ENCODE results near the gene ZNF618. TPM values are rescaled to one million over a fixed set of nuclear protein-coding genes. Genes with fewer than 3 reads are reported as not detected.

ZNF618 gene
- polyA plus RNA-seq, 6 donors from 2014 or later = 1.00 to 3.2 (median 2.2) TPM

- DNase-seq = no peak
- Mint-ChIP-seq H3K27ac (no peak overlapping the region), H3K4me1 (peaks cover 0 to 10% (median 0%) of the 10 kb centered on the region in 3 donors), H3K36me3 (peaks cover 5 to 8% of the 10 kb centered on the region in 2 donors), H3K9me3 (no peaks in the 10 kb centered on the region), H3K27me3 (no peaks in the 10 kb centered on the region), H3K4me3 (no peak overlapping the region)
- ATAC-seq (ENCODE audit: low read depth in 2 of 2) = no peak
Measured at GRCh38 chr9:114053246-114054005, 177.3 kb downstream of the ZNF618 start.

DNA sequence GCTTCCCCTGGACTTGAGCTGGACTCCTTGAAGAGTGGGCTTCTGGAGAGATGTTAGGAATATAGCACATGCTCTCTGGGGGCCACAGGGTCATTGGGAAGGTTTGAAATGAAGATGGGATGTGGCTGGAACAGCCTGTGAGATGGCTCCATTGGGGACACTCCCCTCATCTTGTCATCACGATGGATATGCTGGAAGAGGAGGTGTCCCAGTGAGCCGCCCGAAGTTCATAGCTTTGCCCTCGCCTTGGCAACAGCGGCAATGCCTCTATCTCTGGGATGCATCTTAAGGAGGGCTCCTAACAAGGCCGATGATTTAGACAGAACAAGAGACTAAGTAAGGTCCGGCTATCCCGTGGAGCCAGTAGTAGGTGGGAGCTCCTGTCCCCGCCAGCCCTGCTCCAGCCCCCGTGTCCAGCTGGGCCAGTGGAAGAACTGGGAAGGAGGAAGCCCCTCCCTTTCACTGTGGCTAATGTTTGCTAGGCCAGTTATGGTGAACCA is 178.1 kb downstream of the ZNF618 start:
- DNase-seq (no peak), ATAC-seq (ENCODE audit: low read depth in 2 of 2) (no peak)
- H3K27me3 Mint-ChIP-seq = no peaks in the 10 kb centered on the region
- no peak overlapping the region for H3K4me3 Mint-ChIP-seq
- H3K36me3 Mint-ChIP-seq = peaks cover 4 to 8% of the 10 kb centered on the region in 2 donors
- peaks cover 0 to 12% (median 7%) of the 10 kb centered on the region in 3 donors for H3K4me1 Mint-ChIP-seq
- no peaks in the 10 kb centered on the region for H3K9me3 Mint-ChIP-seq
- no peak overlapping the region for H3K27ac Mint-ChIP-seq

DNA sequence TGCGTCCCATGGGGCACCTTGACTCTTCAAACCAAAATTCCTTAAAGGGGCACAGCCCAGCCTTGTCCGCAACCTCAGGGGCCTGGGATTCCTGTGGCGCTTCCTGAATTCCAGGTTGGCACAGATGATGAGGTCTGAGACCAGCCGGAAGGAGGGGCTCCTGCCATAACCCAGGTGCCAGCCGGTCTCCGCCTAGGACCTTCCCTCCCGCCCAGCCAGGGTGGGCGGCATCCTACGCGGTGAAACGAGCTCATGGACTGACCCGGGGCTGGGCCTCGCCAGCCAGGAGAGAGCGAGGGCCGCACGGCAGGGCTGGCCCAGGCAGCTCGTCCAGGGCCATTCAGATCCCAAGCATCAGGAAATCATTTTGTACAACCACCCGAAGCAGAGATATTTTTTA is 179.0 kb downstream of the ZNF618 start:
- Mint-ChIP-seq H3K27ac (no peak overlapping the region), H3K36me3 (peaks cover under 1 to 3% of the 10 kb centered on the region in 2 donors), H3K4me1 (peaks cover 5 to 17% (median 15%) of the 10 kb centered on the region in 3 donors), H3K4me3 (no peak overlapping the region), H3K9me3 (no peaks in the 10 kb centered on the region), H3K27me3 (no peaks in the 10 kb centered on the region)
- ATAC-seq (ENCODE audit: low read depth in 2 of 2) (no peak), DNase-seq (no peak)

GRCh38 chr9:114055894-114056293 is 179.8 kb downstream of the ZNF618 start:
- Mint-ChIP-seq H3K4me3 (no peak overlapping the region), H3K27ac (peak overlapping the region in 1 of 6 donors; percentile 29), H3K36me3 (no peaks in the 10 kb centered on the region), H3K4me1 (peaks cover 10 to 21% (median 17%) of the 10 kb centered on the region in 3 donors), H3K9me3 (no peaks in the 10 kb centered on the region), H3K27me3 (no peaks in the 10 kb centered on the region)
- no peak for ATAC-seq (ENCODE audit: low read depth in 2 of 2)
- DNase-seq = no peak

DNA sequence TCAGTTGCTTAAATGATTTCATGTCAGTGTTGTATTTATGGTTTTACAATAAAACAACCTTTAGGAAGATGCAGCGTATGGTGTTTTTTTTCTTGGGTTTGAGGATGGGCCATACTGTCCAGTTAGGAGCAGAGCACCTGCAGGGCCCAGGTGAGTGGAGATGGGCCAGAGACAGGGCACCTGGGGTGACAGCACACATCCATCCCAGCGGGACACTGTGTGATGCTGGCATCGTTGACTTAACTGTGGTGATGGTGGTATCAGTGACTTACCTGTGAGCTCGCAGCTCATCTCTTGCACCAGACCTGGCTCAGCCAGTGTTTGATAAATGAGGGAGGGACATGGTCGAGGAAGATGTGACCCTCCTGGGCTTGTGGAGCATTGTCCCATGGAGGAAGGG is 180.4 kb downstream of the ZNF618 start:
- H3K27me3 Mint-ChIP-seq = no peaks in the 10 kb centered on the region
- peak overlapping the region in 2 of 6 donors; percentile 34 to 48 for H3K27ac Mint-ChIP-seq
- no peak overlapping the region for H3K4me3 Mint-ChIP-seq
- peaks cover 10 to 22% (median 17%) of the 10 kb centered on the region in 3 donors for H3K4me1 Mint-ChIP-seq
- no peaks in the 10 kb centered on the region for H3K9me3 Mint-ChIP-seq
- H3K36me3 Mint-ChIP-seq = no peaks in the 10 kb centered on the region
- DNase-seq (no peak), ATAC-seq (ENCODE audit: low read depth in 2 of 2) (no peak)

DNA sequence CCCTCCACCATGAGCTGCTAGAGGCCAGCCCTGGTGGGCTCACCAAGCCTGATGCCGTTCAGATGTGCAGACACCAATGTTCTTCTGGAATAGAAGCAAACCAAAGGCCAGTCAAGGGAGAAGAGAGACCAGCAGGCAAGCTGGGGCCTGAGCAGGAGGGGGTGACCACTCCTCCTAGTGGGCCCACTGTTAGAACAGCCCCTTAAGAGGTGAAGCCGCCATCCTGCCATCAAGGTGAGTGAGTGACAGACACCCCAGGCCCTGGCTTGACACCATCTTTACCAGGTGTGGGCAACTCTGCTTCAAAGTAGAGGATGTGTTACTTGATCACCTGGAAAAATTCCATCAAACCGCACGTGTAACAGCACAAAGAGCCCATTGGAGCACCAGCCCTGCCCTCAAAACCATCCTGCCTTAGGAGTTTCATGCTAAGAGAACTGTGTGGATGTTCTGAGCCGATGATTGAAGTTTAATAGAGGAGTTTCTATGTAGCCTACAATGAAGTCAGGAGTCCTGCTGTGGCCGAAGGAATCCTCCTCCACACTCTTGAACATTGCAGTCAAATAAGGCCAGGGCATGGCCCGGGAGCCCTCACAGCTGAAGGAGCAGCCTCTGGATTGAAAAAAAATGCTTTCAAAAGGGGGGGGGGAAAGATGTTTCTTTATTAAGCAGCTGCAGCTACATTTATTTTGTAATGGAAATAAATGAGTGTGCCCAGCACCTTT is 181.2 kb downstream of the ZNF618 start:
- H3K36me3 Mint-ChIP-seq = no peaks in the 10 kb centered on the region
- H3K4me1 Mint-ChIP-seq = peaks cover 10 to 26% (median 17%) of the 10 kb centered on the region in 3 donors
- DNase-seq = no peak
- peaks cover 0 to 7% (median 0%) of the 10 kb centered on the region in 3 donors for H3K27me3 Mint-ChIP-seq
- peak overlapping the region in 1 of 6 donors; percentile 89 for H3K27ac Mint-ChIP-seq
- ATAC-seq (ENCODE audit: low read depth in 2 of 2) = no peak
- peaks cover 0 to 2% (median 0%) of the 10 kb centered on the region in 7 donors for H3K9me3 Mint-ChIP-seq
- peak overlapping the region in 1 of 8 donors; percentile 2 for H3K4me3 Mint-ChIP-seq

DNA sequence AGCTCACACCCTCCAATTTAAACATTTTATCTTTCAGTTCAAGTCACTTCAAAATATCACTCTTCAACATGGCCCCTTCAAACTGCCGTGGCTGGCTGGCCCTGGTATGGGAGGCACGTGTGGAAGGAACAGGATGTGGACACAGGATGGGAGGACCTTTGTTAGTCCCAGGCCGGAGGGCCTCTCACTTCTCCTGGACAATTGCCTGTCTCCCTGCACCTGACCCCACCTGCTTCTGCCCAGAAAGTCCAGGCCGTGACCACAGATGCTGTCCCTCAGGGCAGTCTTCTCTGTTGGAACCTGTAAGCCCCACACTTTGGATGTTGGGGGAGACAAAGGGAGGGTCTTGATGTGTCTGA is 182.6 kb downstream of the ZNF618 start:
- peaks cover 0 to 2% (median 0%) of the 10 kb centered on the region in 7 donors for H3K9me3 Mint-ChIP-seq
- peaks cover 10 to 26% (median 17%) of the 10 kb centered on the region in 3 donors for H3K4me1 Mint-ChIP-seq
- H3K27me3 Mint-ChIP-seq = peaks cover 0 to 7% (median 3%) of the 10 kb centered on the region in 3 donors
- no peak for DNase-seq
- peaks cover 0 to 4% of the 10 kb centered on the region in 2 donors for H3K36me3 Mint-ChIP-seq
- no peak for ATAC-seq (ENCODE audit: low read depth in 2 of 2)
- no peak overlapping the region for H3K4me3 Mint-ChIP-seq
- peak overlapping the region in 1 of 6 donors; percentile 72 for H3K27ac Mint-ChIP-seq

DNA sequence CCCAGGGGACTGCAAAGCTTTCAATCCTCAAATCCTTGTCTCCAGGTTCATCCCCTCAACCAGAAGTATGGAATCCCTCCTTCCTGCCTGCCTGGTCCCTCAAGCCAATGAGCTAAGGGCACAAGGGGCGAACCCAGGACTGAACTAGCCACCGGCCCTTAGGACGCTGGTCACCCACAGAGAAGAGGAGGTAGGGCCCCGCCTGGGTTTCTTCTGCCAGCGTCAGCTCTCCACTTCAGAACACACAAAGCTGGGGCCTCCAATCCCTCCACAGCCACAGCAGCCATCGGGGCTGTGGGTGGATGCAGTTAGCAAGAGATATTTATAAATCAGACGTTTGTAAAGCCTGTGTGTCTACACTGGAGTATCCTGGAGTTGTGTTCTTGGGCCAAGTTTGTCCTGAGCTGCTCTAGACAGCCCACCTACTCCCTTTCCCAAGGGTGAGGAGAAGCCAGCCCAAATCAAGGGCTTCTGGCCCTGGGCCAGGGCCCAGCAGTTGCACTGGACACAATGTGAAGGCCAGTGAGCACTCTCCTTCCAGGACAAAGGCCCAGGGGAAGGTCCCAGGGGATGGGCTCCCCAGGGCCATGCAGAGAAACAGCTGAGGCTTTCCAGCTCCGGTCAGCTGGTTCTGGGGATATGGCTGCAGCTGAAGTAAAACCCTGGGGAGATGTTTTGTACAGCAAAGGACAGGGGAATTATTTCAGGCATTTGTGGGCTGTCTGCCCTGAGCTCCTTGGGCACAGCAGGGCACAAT is 183.1 kb downstream of the ZNF618 start:
- H3K4me3 Mint-ChIP-seq = no peak overlapping the region
- peaks cover 0 to 4% of the 10 kb centered on the region in 2 donors for H3K36me3 Mint-ChIP-seq
- peaks cover 0 to 7% (median 5%) of the 10 kb centered on the region in 3 donors for H3K27me3 Mint-ChIP-seq
- DNase-seq = no peak
- peaks cover 0 to 2% (median 0%) of the 10 kb centered on the region in 7 donors for H3K9me3 Mint-ChIP-seq
- H3K4me1 Mint-ChIP-seq = peaks cover 10 to 26% (median 17%) of the 10 kb centered on the region in 3 donors
- peak overlapping the region in 2 of 6 donors; percentile 8 to 79 for H3K27ac Mint-ChIP-seq
- no peak for ATAC-seq (ENCODE audit: low read depth in 2 of 2)

- H3K27ac Mint-ChIP-seq = peak overlapping the region in 1 of 6 donors; percentile 78
- H3K9me3 Mint-ChIP-seq = peaks cover 0 to 2% (median 0%) of the 10 kb centered on the region in 7 donors
- no peak for DNase-seq
- peaks cover 0 to 4% of the 10 kb centered on the region in 2 donors for H3K36me3 Mint-ChIP-seq
- no peak for ATAC-seq (ENCODE audit: low read depth in 2 of 2)
- peaks cover 10 to 26% (median 17%) of the 10 kb centered on the region in 3 donors for H3K4me1 Mint-ChIP-seq
- H3K27me3 Mint-ChIP-seq = peaks cover 0 to 7% (median 5%) of the 10 kb centered on the region in 3 donors
- H3K4me3 Mint-ChIP-seq = no peak overlapping the region
Measured at GRCh38 chr9:114060070-114060469, 184.0 kb downstream of the ZNF618 start.

- Mint-ChIP-seq H3K9me3 (peaks cover 0 to 2% (median 0%) of the 10 kb centered on the region in 7 donors), H3K27ac (no peak overlapping the region), H3K4me1 (peaks cover 10 to 26% (median 17%) of the 10 kb centered on the region in 3 donors), H3K36me3 (peaks cover 0 to 4% of the 10 kb centered on the region in 2 donors), H3K4me3 (peak overlapping the region in 1 of 8 donors; percentile 22), H3K27me3 (peaks cover 0 to 7% (median 5%) of the 10 kb centered on the region in 3 donors)
- no peak for ATAC-seq (ENCODE audit: low read depth in 2 of 2)
- DNase-seq = no peak
Measured at GRCh38 chr9:114060711-114061110, 184.6 kb downstream of the ZNF618 start.

DNA sequence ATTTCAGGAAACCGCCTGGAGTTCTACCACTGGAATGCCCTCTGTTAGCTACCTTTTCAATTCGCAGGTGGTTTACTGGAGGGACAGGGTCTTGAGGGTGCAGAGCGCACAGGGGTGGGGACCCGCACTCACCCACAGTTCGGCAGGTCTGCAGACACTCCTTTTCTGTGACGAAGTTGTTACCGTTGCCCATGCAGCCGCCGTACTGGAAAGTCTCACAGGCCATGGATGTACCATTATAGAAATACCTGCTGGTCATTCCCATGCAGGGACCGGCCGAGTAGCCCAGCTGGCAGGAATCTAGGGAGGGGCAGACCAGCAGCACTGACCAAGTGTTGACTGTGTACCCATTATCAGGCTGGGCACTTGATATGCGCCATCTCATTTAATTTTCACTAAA is 185.2 kb downstream of the ZNF618 start:
- Mint-ChIP-seq H3K4me3 (no peak overlapping the region), H3K27ac (peak overlapping the region in 1 of 6 donors; percentile 34), H3K27me3 (peaks cover 0 to 11% (median 10%) of the 10 kb centered on the region in 3 donors), H3K9me3 (peaks cover 0 to 2% (median 0%) of the 10 kb centered on the region in 7 donors), H3K4me1 (peaks cover 10 to 26% (median 12%) of the 10 kb centered on the region in 3 donors), H3K36me3 (peaks cover 0 to 4% of the 10 kb centered on the region in 2 donors)
- no peak for DNase-seq
- no peak for ATAC-seq (ENCODE audit: low read depth in 2 of 2)

DNA sequence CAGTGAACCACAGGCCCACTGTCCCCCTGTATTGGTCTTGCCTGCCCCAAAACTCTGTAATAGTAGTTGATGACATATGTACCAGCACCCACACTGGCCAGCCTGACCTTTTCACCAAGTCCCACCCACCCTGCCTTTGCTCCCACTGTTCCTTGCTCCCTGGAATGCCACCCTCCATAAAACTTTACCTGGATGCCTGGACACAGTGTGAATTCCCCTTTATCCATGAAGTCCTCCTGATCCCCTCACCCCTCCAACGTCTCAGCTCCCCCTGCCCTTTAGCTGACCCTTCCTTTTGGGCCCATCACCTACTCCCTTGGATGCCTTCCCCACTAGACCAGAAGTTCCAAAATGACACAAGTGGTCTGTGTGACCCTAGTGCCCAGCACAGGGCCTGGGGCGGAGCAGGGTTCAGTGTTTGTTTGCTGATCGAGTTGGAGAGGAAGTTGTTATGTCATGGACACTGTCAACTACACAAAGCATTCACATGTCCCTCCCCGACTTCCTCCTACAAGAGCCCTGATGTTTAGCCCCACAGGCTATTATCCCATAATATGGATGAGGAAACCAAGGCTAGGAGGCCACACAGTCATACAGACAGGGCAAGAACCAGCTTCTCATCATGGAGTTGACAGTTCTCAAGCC is 185.8 kb downstream of the ZNF618 start:
- H3K27ac Mint-ChIP-seq = no peak overlapping the region
- peaks cover 0 to 4% of the 10 kb centered on the region in 2 donors for H3K36me3 Mint-ChIP-seq
- H3K27me3 Mint-ChIP-seq = peaks cover 0 to 15% (median 15%) of the 10 kb centered on the region in 3 donors
- H3K9me3 Mint-ChIP-seq = peaks cover 0 to 2% (median 0%) of the 10 kb centered on the region in 7 donors
- peaks cover 9 to 26% (median 10%) of the 10 kb centered on the region in 3 donors for H3K4me1 Mint-ChIP-seq
- no peak overlapping the region for H3K4me3 Mint-ChIP-seq
- ATAC-seq (ENCODE audit: low read depth in 2 of 2) = no peak
- DNase-seq = no peak

Measured in naive B cell (primary cell).